HG03442 (cell line): ENCODE data around the gene OLFM1.

Experiments
- ATAC-seq: cut with Tn5 transposase; IDR thresholded peaks from one replicate; pipeline ENCODE4 v1.9.1; 2021; ENCODE audit warnings: mild to moderate bottlenecking, moderate library complexity; ENCODE audit not compliant: unreplicated experiment

Gene OLFM1

GRCh38 chr9:135127718-135128670 is 40.5 kb downstream of the OLFM1 start:
- no peak for ATAC-seq

- no peak for ATAC-seq
These were observed 41.7 kb downstream of the OLFM1 start for GRCh38 chr9:135129137-135129695.

- no peak for ATAC-seq
These were observed 42.9 kb downstream of the OLFM1 start for GRCh38 chr9:135130207-135130976.

GRCh38 chr9:135131488-135131887 is 44.0 kb downstream of the OLFM1 start:
- no peak for ATAC-seq

GRCh38 chr9:135132008-135132407 is 44.5 kb downstream of the OLFM1 start:
- no peak for ATAC-seq

GRCh38 chr9:135134268-135135022 is 47.0 kb downstream of the OLFM1 start:
- no peak for ATAC-seq

- no peak for ATAC-seq
These were observed 47.9 kb downstream of the OLFM1 start for GRCh38 chr9:135135171-135135928.

GRCh38 chr9:135135929-135136315 is 48.5 kb downstream of the OLFM1 start:
- no peak for ATAC-seq

- no peak for ATAC-seq
These were observed 49.0 kb downstream of the OLFM1 start for GRCh38 chr9:135136481-135136880.

- ATAC-seq = no peak
These were observed 49.7 kb downstream of the OLFM1 start for GRCh38 chr9:135136991-135137832.

GRCh38 chr9:135138078-135138855 is 50.8 kb downstream of the OLFM1 start:
- ATAC-seq = no peak

GRCh38 chr9:135139366-135139959 is 52.0 kb downstream of the OLFM1 start:
- no peak for ATAC-seq

GRCh38 chr9:135141183-135141774 is 53.8 kb downstream of the OLFM1 start:
- no peak for ATAC-seq

- ATAC-seq = no peak
These were observed 57.2 kb downstream of the OLFM1 start for GRCh38 chr9:135144581-135145170.

- no peak for ATAC-seq
These were observed 57.8 kb downstream of the OLFM1 start for GRCh38 chr9:135145312-135145711.

GRCh38 chr9:135146241-135146640 is 58.8 kb downstream of the OLFM1 start:
- ATAC-seq = no peak

- ATAC-seq = no peak
These were observed 59.5 kb downstream of the OLFM1 start for GRCh38 chr9:135146766-135147473.
